ENCODE data around the gene EDIL3.

- TF ChIP-seq ZBED1 (IDR thresholded peaks at IDR 0.05) (no peak), SAP30 (IDR thresholded peaks at IDR 0.05; ENCODE audit: borderline replicate concordance, insufficient read depth, low read depth, low read length, poor library complexity, severe bottlenecking) (no peak), TAF1 (IDR thresholded peaks at IDR 0.05; ENCODE audit: control insufficient read depth, extremely low read depth, insufficient read depth, low read length, severe bottlenecking) (no peak), EGR1 (conservative IDR thresholded peaks at IDR 0.05) (no peak), TCF7L2 (IDR thresholded peaks at IDR 0.05; ENCODE audit: low read depth, low read length) (no peak), TOE1 (IDR thresholded peaks at IDR 0.05; ENCODE audit: borderline replicate concordance) (no peak), TOE1 (CRISPR knock-in tag; IDR thresholded peaks at IDR 0.05; ENCODE audit: borderline replicate concordance, low read depth) (no peak), CTCF (IDR thresholded peaks at IDR 0.05 in 2 of 3, conservative IDR thresholded peaks at IDR 0.05 in 1 of 3; ENCODE audit: insufficient read depth in 2 of 3, low read depth in 1 of 3, low read length in 3 of 3) (no peak), NCOR1 (IDR thresholded peaks at IDR 0.05) (no peak), KDM4B (IDR thresholded peaks at IDR 0.05; ENCODE audit: borderline replicate concordance in 2 of 2, low read depth in 1 of 2) (no peak), MED1 (CRISPR knock-in tag; IDR thresholded peaks at IDR 0.05; ENCODE audit: borderline replicate concordance) (no peak), MTA3 (IDR thresholded peaks at IDR 0.05; ENCODE audit: borderline replicate concordance) (no peak), EP300 (IDR thresholded peaks at IDR 0.05; ENCODE audit: low read length) (no peak), PTRF (tag; IDR thresholded peaks at IDR 0.05) (no peak)
These were observed 92.6 kb downstream of the EDIL3 start for GRCh38 chr5:84292000-84292642.

Measured in K562 (cell line).